Dendritic cell treated with granulocyte-macrophage colony-stimulating factor and Interleukin-4, amounts not matched to agents 40 ng/mL and 50 ng/mL, for 4 days (primary cell): ENCODE results near the gene SPC24.
"Not testable (repeated sequence)": the region's sequence is repeated elsewhere in the genome, so short reads cannot be mapped to it uniquely, and the experiment has no call there.

Experiments used
- H3K27ac Mint-ChIP-seq: one replicate; pipeline ENCODE4 v1.8.0; 2022; ENCODE audit warnings: mild to moderate bottlenecking, mixed read lengths
- H3K27me3 Mint-ChIP-seq: one replicate; pipeline ENCODE4 v1.8.0; 2022; ENCODE audit warnings: mild to moderate bottlenecking, mixed read lengths
- H3K36me3 Mint-ChIP-seq: one replicate; pipeline ENCODE4 v1.8.0; 2022; ENCODE audit warnings: low read depth, mixed read lengths
- H3K4me1 Mint-ChIP-seq: one replicate; pipeline ENCODE4 v1.8.0; 2022; ENCODE audit warnings: low read depth, mixed read lengths
- H3K4me3 Mint-ChIP-seq: one replicate; pipeline ENCODE4 v1.8.0; 2022; ENCODE audit warnings: mild to moderate bottlenecking, moderate library complexity, mixed read lengths
- H3K9me3 Mint-ChIP-seq: one replicate; pipeline ENCODE4 v1.8.0; 2022; ENCODE audit warnings: mixed read lengths
- intact Hi-C: fragments of 100-400 bp; cut with micrococcal nuclease; formaldehyde crosslinking; loops from one replicate; pipeline ENCODE4 v1.15.0; 2022

Gene SPC24

GRCh38 chr19:11164879-11165406, 9.4 kb upstream of the SPC24 start:
- Mint-ChIP-seq H3K27ac (no peak overlapping the region), H3K4me1 (no peaks in the 10 kb centered on the region), H3K36me3 (no peaks in the 10 kb centered on the region), H3K9me3 (no peaks in the 10 kb centered on the region), H3K27me3 (no peaks in the 10 kb centered on the region), H3K4me3 (no peak overlapping the region)
- intact Hi-C loops = no loop called here

- no peaks in the 10 kb centered on the region for H3K36me3 Mint-ChIP-seq
- H3K27ac Mint-ChIP-seq = no peak overlapping the region
- peaks cover 4% of the 10 kb centered on the region for H3K4me1 Mint-ChIP-seq
- no peaks in the 10 kb centered on the region for H3K9me3 Mint-ChIP-seq
- H3K27me3 Mint-ChIP-seq = no peaks in the 10 kb centered on the region
- no peak overlapping the region for H3K4me3 Mint-ChIP-seq
- intact Hi-C loops = no loop called here
Observed at GRCh38 chr19:11164296-11164695, 8.7 kb upstream of the SPC24 start.

GRCh38 chr19:11160440-11160768, 4.8 kb upstream of the SPC24 start:
- not testable (repeated sequence) for H3K9me3 Mint-ChIP-seq, H3K36me3 Mint-ChIP-seq, H3K27ac Mint-ChIP-seq, H3K27me3 Mint-ChIP-seq, H3K4me3 Mint-ChIP-seq
- intact Hi-C loops = loop anchor here (1.0 kb wide), 1 partner anchor 36 kb away; no protein-coding TSS in a partner anchor
- H3K4me1 Mint-ChIP-seq = peaks cover 17% of the 10 kb centered on the region

GRCh38 chr19:11159598-11160439, 4.2 kb upstream of the SPC24 start:
- no peaks in the 10 kb centered on the region for H3K9me3 Mint-ChIP-seq
- no peaks in the 10 kb centered on the region for H3K36me3 Mint-ChIP-seq
- no peak overlapping the region for H3K27ac Mint-ChIP-seq
- intact Hi-C loops = loop anchor here (1.0 kb wide), 1 partner anchor 36 kb away; no protein-coding TSS in a partner anchor
- no peak overlapping the region for H3K4me3 Mint-ChIP-seq
- peaks cover 23% of the 10 kb centered on the region for H3K4me1 Mint-ChIP-seq
- no peaks in the 10 kb centered on the region for H3K27me3 Mint-ChIP-seq

- no peaks in the 10 kb centered on the region for H3K27me3 Mint-ChIP-seq
- no peaks in the 10 kb centered on the region for H3K9me3 Mint-ChIP-seq
- intact Hi-C loops = no loop called here
- H3K27ac Mint-ChIP-seq = no peak overlapping the region
- H3K4me3 Mint-ChIP-seq = peak overlapping the region; percentile 87
- H3K36me3 Mint-ChIP-seq = no peaks in the 10 kb centered on the region
- H3K4me1 Mint-ChIP-seq = peaks cover 36% of the 10 kb centered on the region
Observed at GRCh38 chr19:11154683-11155047, 917 bp downstream of the SPC24 start.

- no peaks in the 10 kb centered on the region for H3K9me3 Mint-ChIP-seq
- H3K27me3 Mint-ChIP-seq = no peaks in the 10 kb centered on the region
- H3K36me3 Mint-ChIP-seq = no peaks in the 10 kb centered on the region
- H3K4me1 Mint-ChIP-seq = peaks cover 21% of the 10 kb centered on the region
- intact Hi-C loops = no loop called here
- peak overlapping the region; percentile 5 for H3K27ac Mint-ChIP-seq
- H3K4me3 Mint-ChIP-seq = no peak overlapping the region
Observed at GRCh38 chr19:11152318-11153062, 3.1 kb downstream of the SPC24 start.

- Mint-ChIP-seq H3K27me3 (no peaks in the 10 kb centered on the region), H3K27ac (no peak overlapping the region), H3K4me1 (peaks cover 21% of the 10 kb centered on the region), H3K36me3 (no peaks in the 10 kb centered on the region), H3K4me3 (no peak overlapping the region), H3K9me3 (no peaks in the 10 kb centered on the region)
- intact Hi-C loops = no loop called here
Observed at GRCh38 chr19:11151181-11151580, 4.4 kb downstream of the SPC24 start.

GRCh38 chr19:11148001-11148400, 7.6 kb downstream of the SPC24 start:
- intact Hi-C loops = no loop called here
- no peaks in the 10 kb centered on the region for H3K36me3 Mint-ChIP-seq
- peaks cover 13% of the 10 kb centered on the region for H3K4me1 Mint-ChIP-seq
- H3K27ac Mint-ChIP-seq = no peak overlapping the region
- no peaks in the 10 kb centered on the region for H3K27me3 Mint-ChIP-seq
- H3K9me3 Mint-ChIP-seq = no peaks in the 10 kb centered on the region
- H3K4me3 Mint-ChIP-seq = no peak overlapping the region

GRCh38 chr19:11145536-11145924, 10.1 kb downstream of the SPC24 start:
- intact Hi-C loops = no loop called here
- no peak overlapping the region for H3K4me3 Mint-ChIP-seq
- peaks cover 14% of the 10 kb centered on the region for H3K4me1 Mint-ChIP-seq
- no peak overlapping the region for H3K27ac Mint-ChIP-seq
- H3K27me3 Mint-ChIP-seq = peaks cover 3% of the 10 kb centered on the region
- no peaks in the 10 kb centered on the region for H3K36me3 Mint-ChIP-seq
- H3K9me3 Mint-ChIP-seq = no peaks in the 10 kb centered on the region

- H3K4me1 Mint-ChIP-seq = peaks cover 36% of the 10 kb centered on the region
- intact Hi-C loops = no loop called here
- H3K4me3 Mint-ChIP-seq = peak overlapping the region; percentile 39
- no peaks in the 10 kb centered on the region for H3K36me3 Mint-ChIP-seq
- H3K27me3 Mint-ChIP-seq = peaks cover 26% of the 10 kb centered on the region
- peak overlapping the region; percentile 28 for H3K27ac Mint-ChIP-seq
- no peaks in the 10 kb centered on the region for H3K9me3 Mint-ChIP-seq
Observed at GRCh38 chr19:11142528-11143171, 12.9 kb downstream of the SPC24 start.

GRCh38 chr19:11141937-11142527, 13.6 kb downstream of the SPC24 start:
- intact Hi-C loops = no loop called here

GRCh38 chr19:11140896-11141295, 14.7 kb downstream of the SPC24 start:
- peaks cover 43% of the 10 kb centered on the region for H3K4me1 Mint-ChIP-seq
- no peaks in the 10 kb centered on the region for H3K9me3 Mint-ChIP-seq
- H3K36me3 Mint-ChIP-seq = no peaks in the 10 kb centered on the region
- H3K27me3 Mint-ChIP-seq = peaks cover 29% of the 10 kb centered on the region
- intact Hi-C loops = no loop called here
- no peak overlapping the region for H3K27ac Mint-ChIP-seq
- no peak overlapping the region for H3K4me3 Mint-ChIP-seq

More at GRCh38 chr19:11141937-11142527, 13.6 kb downstream of the SPC24 start:
- Mint-ChIP-seq H3K27ac (no peak overlapping the region), H3K9me3 (no peaks in the 10 kb centered on the region), H3K4me3 (no peak overlapping the region), H3K27me3 (peaks cover 26% of the 10 kb centered on the region), H3K36me3 (no peaks in the 10 kb centered on the region), H3K4me1 (peaks cover 42% of the 10 kb centered on the region)

- Mint-ChIP-seq H3K27me3 (peaks cover 29% of the 10 kb centered on the region), H3K4me1 (peaks cover 43% of the 10 kb centered on the region)
- intact Hi-C loops, H3K36me3 Mint-ChIP-seq, H3K9me3 Mint-ChIP-seq, H3K27ac Mint-ChIP-seq, H3K4me3 Mint-ChIP-seq: not testable (repeated sequence)
Observed at GRCh38 chr19:11140023-11140538, 15.5 kb downstream of the SPC24 start.
